ENCODE measurements around the gene EVX2.

Gene EVX2

GRCh38 chr2:176085120-176085788 is 1.5 kb upstream of the EVX2 start:
- Histone ChIP-seq H3K27ac (ENCODE audit: low read depth, low read length) (no peak overlapping the region), H2AFZ (ENCODE audit: low read length, unreplicated experiment) (no peak overlapping the region), H3K79me2 (ENCODE audit: control insufficient read depth, insufficient read depth, low read length, unreplicated experiment) (no peaks in the 10 kb centered on the region), H3K36me3 (ENCODE audit: insufficient read depth, low read length) (no peaks in the 10 kb centered on the region), H3K4me1 (ENCODE audit: control insufficient read depth, insufficient read depth, low read length, unreplicated experiment) (no peaks in the 10 kb centered on the region), H3K4me3 (ENCODE audit: low read depth, low read length) (no peak overlapping the region), H3K27me3 (ENCODE audit: insufficient read depth, low read length) (peaks cover 100% of the 10 kb centered on the region)

DNA sequence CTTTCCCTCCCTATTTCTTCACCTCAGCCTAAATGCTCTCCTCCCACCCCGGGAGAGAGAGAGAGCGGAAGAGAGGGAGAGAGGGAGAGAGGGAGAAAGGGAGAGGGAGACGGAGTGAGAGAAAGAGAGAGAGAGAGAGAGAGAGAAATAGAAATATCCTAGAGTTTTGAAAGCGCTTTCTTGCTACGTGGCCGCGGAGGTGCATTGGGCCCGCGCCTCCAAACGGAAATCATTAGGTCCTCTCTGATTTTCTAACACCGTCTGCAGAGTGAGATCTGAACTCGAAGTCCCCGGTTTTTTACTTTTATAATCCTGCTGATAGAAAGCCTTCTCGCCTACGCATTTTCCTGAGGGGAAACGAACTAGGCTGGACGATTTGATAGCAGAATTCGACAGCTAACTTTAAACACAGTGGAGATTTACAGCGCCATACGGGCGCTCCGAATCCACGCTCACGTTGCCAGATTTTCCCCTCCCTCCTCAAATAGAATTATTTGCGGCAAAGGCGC is 903 bp upstream of the EVX2 start:
- Histone ChIP-seq H3K27ac (ENCODE audit: low read depth, low read length) (no peak overlapping the region), H3K4me1 (ENCODE audit: control insufficient read depth, insufficient read depth, low read length, unreplicated experiment) (no peaks in the 10 kb centered on the region), H3K27me3 (ENCODE audit: insufficient read depth, low read length) (peaks cover 97% of the 10 kb centered on the region)

DNA sequence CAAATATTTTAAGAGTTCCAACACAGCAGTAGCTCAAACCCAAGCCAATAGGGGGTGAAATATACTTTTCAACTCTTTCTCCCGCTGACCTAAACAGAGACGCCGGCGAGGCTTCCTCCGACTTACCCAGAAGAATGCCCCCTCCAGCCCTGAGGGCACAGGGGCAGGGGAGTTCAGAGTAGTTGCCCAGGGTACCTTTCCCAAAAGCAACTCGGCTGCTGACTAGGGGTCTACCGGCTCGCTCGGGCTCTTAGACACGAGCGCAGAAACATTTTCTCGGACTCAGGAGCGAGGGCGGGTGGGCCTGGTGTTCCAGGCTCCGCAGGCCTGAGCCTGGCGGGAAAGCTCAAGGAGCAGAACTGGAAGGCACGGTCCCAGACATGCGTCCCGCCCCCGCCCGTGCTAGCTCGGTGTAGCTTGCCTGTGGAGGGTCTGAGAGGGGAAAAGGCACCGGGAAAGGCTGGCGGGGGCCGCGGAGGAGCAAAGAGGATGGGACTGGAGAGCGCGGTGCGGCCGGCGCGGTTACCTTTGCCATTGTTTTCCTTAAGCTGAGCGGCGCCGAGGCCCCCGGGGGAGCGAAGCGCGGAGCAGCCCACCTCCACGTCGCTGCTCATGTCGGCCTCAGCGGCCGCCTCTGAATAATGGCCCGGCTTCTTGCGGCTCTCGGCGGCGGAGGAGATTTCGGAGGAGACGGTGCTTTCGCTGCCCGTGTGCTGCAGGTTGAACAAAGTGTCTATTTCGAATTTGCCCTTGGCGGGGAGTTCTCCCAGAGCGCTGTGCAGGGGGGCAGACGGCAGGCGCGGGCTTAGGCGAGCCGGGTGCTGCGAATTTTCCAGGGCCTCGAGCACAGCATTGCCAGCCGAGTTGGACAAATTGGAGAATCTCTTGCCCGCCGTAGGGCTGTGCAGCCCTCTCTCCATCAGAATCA is 674 bp downstream of the EVX2 start:
- H2AFZ ChIP-seq (ENCODE audit: low read length, unreplicated experiment): no peak overlapping the region
- no peaks in the 10 kb centered on the region for H3K4me1 ChIP-seq (ENCODE audit: control insufficient read depth, insufficient read depth, low read length, unreplicated experiment)
- no peaks in the 10 kb centered on the region for H3K79me2 ChIP-seq (ENCODE audit: control insufficient read depth, insufficient read depth, low read length, unreplicated experiment)
- no peak overlapping the region for H3K4me3 ChIP-seq (ENCODE audit: low read depth, low read length)
- H3K36me3 ChIP-seq (ENCODE audit: insufficient read depth, low read length): no peaks in the 10 kb centered on the region
- peaks cover 97% of the 10 kb centered on the region for H3K27me3 ChIP-seq (ENCODE audit: insufficient read depth, low read length)
- no peak overlapping the region for H3K27ac ChIP-seq (ENCODE audit: low read depth, low read length)

More for the DNA sequence above, 903 bp upstream of the EVX2 start:
- Histone ChIP-seq H3K4me3 (ENCODE audit: low read depth, low read length) (no peak overlapping the region), H3K36me3 (ENCODE audit: insufficient read depth, low read length) (no peaks in the 10 kb centered on the region), H3K79me2 (ENCODE audit: control insufficient read depth, insufficient read depth, low read length, unreplicated experiment) (no peaks in the 10 kb centered on the region), H2AFZ (ENCODE audit: low read length, unreplicated experiment) (no peak overlapping the region)

DNA sequence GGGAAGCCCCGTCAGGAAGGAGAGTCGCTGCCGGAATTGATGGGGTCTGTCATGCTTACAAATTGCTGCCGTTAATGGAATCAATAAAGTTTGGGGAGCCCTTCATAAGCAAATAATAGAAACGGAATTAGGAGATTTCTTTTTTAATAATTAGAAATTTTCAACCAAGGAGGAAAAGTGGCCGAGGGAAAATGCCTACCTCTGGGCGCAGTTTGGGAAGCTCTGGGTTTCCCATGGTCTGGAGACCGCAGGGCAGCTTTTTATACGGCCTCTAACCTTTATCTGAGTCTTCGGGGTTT is 1.3 kb downstream of the EVX2 start:
- Histone ChIP-seq H3K27ac (ENCODE audit: low read depth, low read length) (no peak overlapping the region), H2AFZ (ENCODE audit: low read length, unreplicated experiment) (no peak overlapping the region), H3K4me1 (ENCODE audit: control insufficient read depth, insufficient read depth, low read length, unreplicated experiment) (no peaks in the 10 kb centered on the region), H3K4me3 (ENCODE audit: low read depth, low read length) (no peak overlapping the region), H3K79me2 (ENCODE audit: control insufficient read depth, insufficient read depth, low read length, unreplicated experiment) (no peaks in the 10 kb centered on the region), H3K27me3 (ENCODE audit: insufficient read depth, low read length) (peaks cover 97% of the 10 kb centered on the region), H3K36me3 (ENCODE audit: insufficient read depth, low read length) (no peaks in the 10 kb centered on the region)

- Histone ChIP-seq H3K27me3 (ENCODE audit: insufficient read depth, low read length) (peaks cover 97% of the 10 kb centered on the region), H3K4me3 (ENCODE audit: low read depth, low read length) (no peak overlapping the region), H3K79me2 (ENCODE audit: control insufficient read depth, insufficient read depth, low read length, unreplicated experiment) (no peaks in the 10 kb centered on the region), H2AFZ (ENCODE audit: low read length, unreplicated experiment) (no peak overlapping the region), H3K36me3 (ENCODE audit: insufficient read depth, low read length) (no peaks in the 10 kb centered on the region), H3K27ac (ENCODE audit: low read depth, low read length) (no peak overlapping the region), H3K4me1 (ENCODE audit: control insufficient read depth, insufficient read depth, low read length, unreplicated experiment) (no peaks in the 10 kb centered on the region)
These were observed 1.8 kb downstream of the EVX2 start for GRCh38 chr2:176081837-176082524.

DNA sequence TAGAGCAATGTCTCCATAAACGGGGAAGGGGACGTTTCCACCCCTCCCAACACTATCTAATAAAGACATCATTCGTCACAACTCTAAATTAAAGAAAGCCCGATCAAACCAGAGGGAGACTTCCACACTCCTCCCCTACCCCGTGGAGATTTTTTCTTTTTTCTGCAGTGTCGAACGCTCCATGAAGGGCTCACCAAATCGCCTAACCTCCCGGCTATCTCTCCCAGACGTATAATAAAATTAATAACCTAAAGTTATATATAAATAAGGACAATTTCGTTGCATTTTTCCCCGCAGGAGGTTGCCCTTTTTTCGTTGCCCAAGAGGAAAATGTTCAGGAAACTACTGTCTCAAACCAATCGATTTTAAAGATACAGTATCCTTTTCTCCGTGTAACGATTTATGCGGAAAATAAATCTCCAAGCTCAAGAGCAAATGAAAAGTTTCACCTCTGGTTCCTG is 2.4 kb downstream of the EVX2 start:
- Histone ChIP-seq H2AFZ (ENCODE audit: low read length, unreplicated experiment) (no peak overlapping the region), H3K4me3 (ENCODE audit: low read depth, low read length) (no peak overlapping the region), H3K79me2 (ENCODE audit: control insufficient read depth, insufficient read depth, low read length, unreplicated experiment) (no peaks in the 10 kb centered on the region), H3K27me3 (ENCODE audit: insufficient read depth, low read length) (peaks cover 97% of the 10 kb centered on the region), H3K4me1 (ENCODE audit: control insufficient read depth, insufficient read depth, low read length, unreplicated experiment) (no peaks in the 10 kb centered on the region), H3K36me3 (ENCODE audit: insufficient read depth, low read length) (no peaks in the 10 kb centered on the region), H3K27ac (ENCODE audit: low read depth, low read length) (no peak overlapping the region)

- H3K79me2 ChIP-seq (ENCODE audit: control insufficient read depth, insufficient read depth, low read length, unreplicated experiment): no peaks in the 10 kb centered on the region
- H3K4me3 ChIP-seq (ENCODE audit: low read depth, low read length): peak overlapping the region; percentile 51
- H2AFZ ChIP-seq (ENCODE audit: low read length, unreplicated experiment): no peak overlapping the region
- no peaks in the 10 kb centered on the region for H3K4me1 ChIP-seq (ENCODE audit: control insufficient read depth, insufficient read depth, low read length, unreplicated experiment)
- H3K27me3 ChIP-seq (ENCODE audit: insufficient read depth, low read length): peaks cover 97% of the 10 kb centered on the region
- no peak overlapping the region for H3K27ac ChIP-seq (ENCODE audit: low read depth, low read length)
- H3K36me3 ChIP-seq (ENCODE audit: insufficient read depth, low read length): no peaks in the 10 kb centered on the region
These were observed 3.0 kb downstream of the EVX2 start for GRCh38 chr2:176080540-176081375.

DNA sequence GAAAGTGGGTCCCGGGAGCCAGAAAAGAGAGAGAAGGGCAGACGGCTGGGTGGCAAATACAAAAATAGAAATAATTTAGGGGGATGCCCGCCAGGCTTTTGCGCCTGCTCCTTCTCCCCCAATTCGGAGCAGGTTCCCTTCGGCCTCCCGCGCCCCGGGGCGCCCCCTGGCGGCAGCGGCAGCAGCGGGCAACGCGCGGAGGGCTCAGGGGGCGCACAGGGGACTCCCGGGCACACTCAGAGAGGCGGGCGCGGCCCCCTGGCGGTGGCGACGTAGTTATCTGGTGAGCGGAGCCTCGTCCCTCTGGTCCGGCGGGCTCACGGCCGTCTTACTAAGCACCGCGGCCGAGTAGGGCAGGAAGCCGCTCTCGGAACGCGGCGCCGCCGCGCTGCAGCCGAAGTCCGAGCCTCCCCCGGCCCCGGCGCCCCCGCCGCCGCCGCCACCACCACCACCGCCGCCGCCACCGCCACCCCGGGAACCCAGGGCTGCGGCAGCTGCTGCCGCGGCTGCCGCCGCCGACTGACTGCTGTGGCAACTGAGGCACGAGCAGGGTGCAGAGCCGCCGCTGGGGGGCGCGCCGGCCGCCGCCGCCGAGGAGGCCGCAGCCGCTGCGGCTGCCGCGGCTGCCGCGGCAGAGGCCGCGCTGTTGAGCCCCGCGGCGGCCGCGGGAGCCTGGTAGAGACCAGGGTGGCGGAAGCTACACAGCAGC is 3.8 kb downstream of the EVX2 start:
- H3K27me3 ChIP-seq (ENCODE audit: insufficient read depth, low read length): peaks cover 97% of the 10 kb centered on the region
- H3K4me3 ChIP-seq (ENCODE audit: low read depth, low read length): peak overlapping the region; percentile 51
- H3K79me2 ChIP-seq (ENCODE audit: control insufficient read depth, insufficient read depth, low read length, unreplicated experiment): no peaks in the 10 kb centered on the region

DNA sequence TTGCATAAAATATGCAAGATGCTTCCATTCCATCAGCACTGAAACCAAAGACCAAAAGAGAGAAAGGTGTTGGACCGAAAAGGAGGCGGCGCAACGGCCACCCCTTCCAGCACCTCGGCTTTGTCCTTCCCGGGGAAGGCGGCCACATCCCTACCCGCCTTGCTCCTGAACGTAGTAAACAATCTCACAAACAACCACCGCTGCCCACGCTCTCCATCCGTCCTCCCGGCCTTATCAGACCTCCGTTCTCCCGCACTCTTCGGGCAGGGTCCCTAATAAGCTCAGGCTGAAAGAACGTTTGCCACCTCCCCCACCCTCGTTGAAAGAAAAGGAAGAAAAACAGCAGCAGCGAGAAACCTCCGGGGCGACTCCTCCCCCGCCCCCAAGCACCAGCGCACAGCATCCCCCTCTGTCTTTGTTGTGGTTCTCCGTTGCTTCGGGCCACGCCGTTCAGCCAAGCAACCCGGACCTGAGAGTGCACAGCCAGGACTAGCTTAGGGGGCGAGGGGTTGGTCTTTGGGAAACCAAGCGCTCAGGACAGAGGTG is 4.4 kb downstream of the EVX2 start:
- Histone ChIP-seq H2AFZ (ENCODE audit: low read length, unreplicated experiment) (no peak overlapping the region), H3K36me3 (ENCODE audit: insufficient read depth, low read length) (no peaks in the 10 kb centered on the region), H3K79me2 (ENCODE audit: control insufficient read depth, insufficient read depth, low read length, unreplicated experiment) (no peaks in the 10 kb centered on the region), H3K4me3 (ENCODE audit: low read depth, low read length) (peak overlapping the region; percentile 37; the same call in 1 of the 2 replicates), H3K27me3 (ENCODE audit: insufficient read depth, low read length) (peaks cover 97% of the 10 kb centered on the region), H3K27ac (ENCODE audit: low read depth, low read length) (no peak overlapping the region), H3K4me1 (ENCODE audit: control insufficient read depth, insufficient read depth, low read length, unreplicated experiment) (no peaks in the 10 kb centered on the region)

More for the DNA sequence above, 3.8 kb downstream of the EVX2 start:
- no peaks in the 10 kb centered on the region for H3K36me3 ChIP-seq (ENCODE audit: insufficient read depth, low read length)
- H3K27ac ChIP-seq (ENCODE audit: low read depth, low read length): no peak overlapping the region
- H2AFZ ChIP-seq (ENCODE audit: low read length, unreplicated experiment): no peak overlapping the region
- H3K4me1 ChIP-seq (ENCODE audit: control insufficient read depth, insufficient read depth, low read length, unreplicated experiment): no peaks in the 10 kb centered on the region
